IMR-90 (cell line): ENCODE results near the gene MMP27. TPM values are rescaled to one million over a fixed set of nuclear protein-coding genes. Genes with fewer than 3 reads are reported as not detected.

Source experiments
- ATAC-seq: fragments of 200-7000 bp; cut with Tn5 transposase; 2 replicates; pipeline ENCODE4 v1.9.1; 2020; ENCODE audit warnings: low read depth, mild to moderate bottlenecking, moderate library complexity
- BruUV-seq: library from RNA; stranded (reverse); fragments of 400-500 nt; replicated peaks from 2 replicates; lab custom pipeline; 2021; lab: Mats Ljungman, UMichigan
- CTCF ChIA-PET: fragments of 300-600 bp; formaldehyde crosslinking; extraction: SDS; loops from one replicate; lab custom pipeline; 2021; ENCODE audit warnings: antibody characterized with exemption; lab: Yijun Ruan, JAX
- POLR2A ChIA-PET: fragments of 300-600 bp; sonication (Branson Sonifier 250); formaldehyde crosslinking; loops from one replicate; lab custom pipeline; 2022; ENCODE audit warnings: antibody characterized with exemption; ENCODE audit not compliant: unreplicated experiment; lab: Charles Lee
- DNase-seq: peaks from one replicate; pipeline ENCODE4 v3.0.0; 2013
- H2AFZ ChIP-seq: replicated peaks from 2 replicates; pipeline ENCODE3; 2013; ENCODE audit warnings: low read length, mild to moderate bottlenecking; ENCODE audit not compliant: poor library complexity
- H2AK5ac ChIP-seq: 2 replicates; pipeline ENCODE4 v1.6.1; 2013; ENCODE audit warnings: low read depth, low read length, inconsistent platforms
- H2AK9ac ChIP-seq: replicated peaks from 2 replicates; pipeline ENCODE3; 2013; ENCODE audit warnings: mild to moderate bottlenecking, low read depth, low read length, moderate library complexity; ENCODE audit not compliant: poor library complexity
- H2BK120ac ChIP-seq: 2 replicates; pipeline ENCODE4 v1.6.1; 2013; ENCODE audit warnings: low read depth, low read length, inconsistent platforms
- H2BK15ac ChIP-seq: 3 replicates; pipeline ENCODE4 v1.6.1; 2013; ENCODE audit warnings: low read depth, low read length, inconsistent platforms
- H2BK20ac ChIP-seq: 2 replicates; pipeline ENCODE4 v1.6.1; 2013; ENCODE audit warnings: low read depth, mild to moderate bottlenecking, inconsistent platforms, low read length, moderate library complexity
- H2BK5ac ChIP-seq: 2 replicates; pipeline ENCODE4 v1.6.1; 2013; ENCODE audit warnings: mild to moderate bottlenecking, low read depth, low read length, inconsistent platforms; ENCODE audit not compliant: poor library complexity, severe bottlenecking
- H3K14ac ChIP-seq: replicated peaks from 2 replicates; pipeline ENCODE4 v1.6.1; 2013; ENCODE audit warnings: low read depth, low read length, inconsistent platforms
- H3K18ac ChIP-seq: 2 replicates; pipeline ENCODE4 v1.6.1; 2013; ENCODE audit warnings: low read depth, low read length, control low read depth
- H3K23ac ChIP-seq: 2 replicates; pipeline ENCODE4 v1.6.1; 2013; ENCODE audit warnings: low read depth, low read length, inconsistent platforms
- H3K27ac ChIP-seq: 2 replicates; pipeline ENCODE4 v1.5.1; 2013; ENCODE audit warnings: mild to moderate bottlenecking, control low read depth, low read length; ENCODE audit not compliant: insufficient read depth
- H3K27me3 ChIP-seq: 2 replicates; pipeline ENCODE4 v1.6.1; 2013; ENCODE audit warnings: low read length; ENCODE audit not compliant: control insufficient read depth, insufficient read depth
- H3K36me3 ChIP-seq: 2 replicates; pipeline ENCODE4 v1.6.1; 2013; ENCODE audit warnings: low read length, mixed read lengths; ENCODE audit not compliant: control insufficient read depth, insufficient read depth
- H3K4ac ChIP-seq: 2 replicates; pipeline ENCODE4 v1.6.1; 2013; ENCODE audit warnings: low read depth, low read length, inconsistent platforms
- H3K4me1 ChIP-seq: 2 replicates; pipeline ENCODE4 v1.6.1; 2013; ENCODE audit warnings: low read length, mixed read lengths; ENCODE audit not compliant: control insufficient read depth, insufficient read depth
- H3K4me2 ChIP-seq: 2 replicates; pipeline ENCODE4 v1.6.1; 2013; ENCODE audit warnings: low read depth, mild to moderate bottlenecking, control low read depth, low read length, moderate library complexity
- H3K4me3 ChIP-seq: 2 replicates; pipeline ENCODE4 v1.5.1; 2013; ENCODE audit warnings: low read depth, mild to moderate bottlenecking, control low read depth, low read length, moderate library complexity; ENCODE audit not compliant: insufficient read depth
- H3K56ac ChIP-seq: 2 replicates; pipeline ENCODE4 v1.6.1; 2013; ENCODE audit warnings: low read length, inconsistent platforms; ENCODE audit not compliant: insufficient read depth; ENCODE audit errors: extremely low read depth
- H3K79me1 ChIP-seq, 2 experiments: 2 replicates each; pipeline ENCODE4 v1.6.1; 2013; ENCODE audit warnings: low read length in 2 of 2, inconsistent platforms in 1 of 2, low read depth in 1 of 2
- H3K9ac ChIP-seq: 2 replicates; pipeline ENCODE4 v1.6.1; 2013; ENCODE audit warnings: low read depth, low read length, control low read depth
- H3K9me1 ChIP-seq: 2 replicates; pipeline ENCODE4 v1.6.1; 2013; ENCODE audit warnings: low read length, inconsistent platforms; ENCODE audit not compliant: insufficient read depth
- H3K9me3 ChIP-seq: 2 replicates; pipeline ENCODE4 v1.6.1; 2013; ENCODE audit warnings: low read length; ENCODE audit not compliant: control insufficient read depth, insufficient read depth
- H4K20me1 ChIP-seq: 2 replicates; pipeline ENCODE4 v1.6.1; 2013; ENCODE audit warnings: low read length, inconsistent platforms; ENCODE audit not compliant: insufficient read depth
- H4K5ac ChIP-seq: 2 replicates; pipeline ENCODE4 v1.6.1; 2013; ENCODE audit warnings: mild to moderate bottlenecking, low read depth, low read length, control low read depth
- H4K8ac ChIP-seq, 2 experiments: 2 replicates each; pipeline ENCODE4 v1.6.1; 2013; ENCODE audit warnings: low read depth in 2 of 2, low read length in 2 of 2, control low read depth in 1 of 2, inconsistent platforms in 1 of 2
- H4K91ac ChIP-seq: 2 replicates; pipeline ENCODE4 v1.6.1; 2013; ENCODE audit warnings: low read depth, low read length, inconsistent platforms; ENCODE audit not compliant: insufficient read depth
- BHLHE40 ChIP-seq: fragments of 150-350 bp; IDR thresholded peaks from 2 replicates; pipeline ENCODE4 v1.6.1; 2016; ENCODE audit warnings: mild to moderate bottlenecking, low read depth, low read length
- CEBPB ChIP-seq: IDR thresholded peaks from 2 replicates; pipeline ENCODE4 v1.6.1; 2012; ENCODE audit warnings: low read depth, low read length, improper control_type of control experiment
- FOS ChIP-seq: fragments of 150-350 bp; IDR thresholded peaks from 2 replicates; pipeline ENCODE4 v1.6.1; 2016; ENCODE audit warnings: low read depth, low read length
- MAZ ChIP-seq: IDR thresholded peaks from 2 replicates; pipeline ENCODE4 v1.6.1; 2012; ENCODE audit warnings: low read depth, mild to moderate bottlenecking, low read length, improper control_type of control experiment, moderate library complexity, borderline replicate concordance
- NFE2L2 ChIP-seq: fragments of 150-350 bp; IDR thresholded peaks from 2 replicates; pipeline ENCODE4 v1.6.1; 2016; ENCODE audit warnings: low read depth, mild to moderate bottlenecking, low read length
- POLR2A ChIP-seq: IDR thresholded peaks from 2 replicates; pipeline ENCODE4 v1.6.1; 2012; ENCODE audit warnings: mild to moderate bottlenecking, low read depth, low read length
- RFX5 ChIP-seq: IDR thresholded peaks from 2 replicates; pipeline ENCODE4 v1.8.0; 2012; ENCODE audit warnings: low read depth, mild to moderate bottlenecking, low read length, moderate library complexity
- WGBS, 2 experiments: methylation state at CpG; one replicate each; pipeline versions ENCODE4 v1.1.5 to v1.1.7; 2013; ENCODE audit warnings: missing lambda C conversion rate in 2 of 2; ENCODE audit not compliant: insufficient read length in 1 of 2; ENCODE audit errors: extremely low coverage in 2 of 2; 5-methylcytosine and 5-hydroxymethylcytosine counted together
- dilution Hi-C: fragments of 300-500 bp; cut with HindIII; formaldehyde crosslinking; loops from one replicate; pipeline ENCODE4 v1.14.3; 2018; ENCODE audit warnings: low sequenced_read_pairs; ENCODE audit not compliant: unreplicated experiment
- in situ Hi-C: fragments of 300-500 bp; cut with MboI; formaldehyde crosslinking; loops from 3 replicates; pipeline ENCODE4 v1.14.3; 2019; ENCODE audit warnings: low sequenced_read_pairs, inconsistent platforms, mixed read lengths
- intact Hi-C: fragments of 100-400 bp; cut with micrococcal nuclease; formaldehyde crosslinking; loops from 2 replicates; pipeline ENCODE4 v1.10.0; 2022
- polyA plus RNA-seq, 3 experiments: library from polyadenylated mRNA; depleted of rRNA; stranded (reverse); fragments of >200 nt; gene quantifications; 2 replicates each; pipeline ENCODE4 v1.2.3, GENCODE V29; 2012; ENCODE audit warnings: low replicate concordance in 1 of 3
- total RNA-seq: library from RNA; depleted of rRNA; stranded (reverse); fragments of >200 nt; gene quantifications from 2 replicates; pipeline ENCODE4 v1.2.3, GENCODE V29; 2012
- TF ChIP-seq, protein P1 (sequence below): fragments of 150-350 bp; IDR thresholded peaks from 2 replicates; pipeline ENCODE4 v1.6.1; 2016; ENCODE audit warnings: low read depth, mild to moderate bottlenecking, low read length, moderate library complexity, borderline replicate concordance

MMP27 gene
- total and polyA plus RNA-seq, 2 of the 4 experiments (the other 2 are of a cell fraction), result not detected

DNA sequence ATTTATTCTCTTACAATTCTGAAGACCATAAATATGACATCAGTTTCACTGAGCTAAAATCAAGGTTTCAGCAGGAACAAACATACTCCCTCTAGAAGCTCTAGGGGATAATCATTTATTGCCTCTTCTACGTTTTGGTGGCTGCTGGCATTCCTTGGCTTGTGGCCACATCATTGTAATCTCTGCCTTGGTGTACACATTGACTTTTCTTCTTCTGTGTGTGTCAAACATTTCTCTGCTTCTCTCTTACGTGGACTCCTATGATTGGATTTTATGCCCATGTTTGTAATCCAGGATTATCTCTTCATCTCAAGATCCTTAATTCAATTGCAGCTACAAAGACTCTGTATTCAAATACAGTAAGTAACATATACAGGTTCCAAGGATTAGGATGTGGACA lies 50.0 kb downstream of the MMP27 start:
- dilution Hi-C loops (no loop called here), in situ Hi-C loops (no loop called here), intact Hi-C loops (no loop called here)
- H4K8ac ChIP-seq, result no peak overlapping the region
- H3K27me3 ChIP-seq, result peaks cover 11% of the 10 kb centered on the region
- DNase-seq (no peak), ATAC-seq (no peak)
- no peak overlapping the region for H2BK15ac ChIP-seq
- H3K14ac ChIP-seq, result no peak overlapping the region
- no peaks in the 10 kb centered on the region; the same call in 1 of the 2 replicates for H3K9me3 ChIP-seq
- no peak overlapping the region for H4K5ac ChIP-seq
- no peaks in the 10 kb centered on the region for H4K20me1 ChIP-seq
- 0 out of 2 replicates have a peak, but pooled peaks cover 4% of the 10 kb centered on the region for H3K9me1 ChIP-seq
- H3K23ac ChIP-seq, result no peak overlapping the region
- H3K4me2 ChIP-seq, result no peak overlapping the region
- no peak overlapping the region for H2BK5ac ChIP-seq
- no peak overlapping the region for H3K4ac ChIP-seq
- H3K27ac ChIP-seq, result no peak overlapping the region
- H3K79me1 ChIP-seq, result no peaks in the 10 kb centered on the region
- no CpG with 5 or more reads among the region's 2 CpGs for WGBS, 2 experiments
- H2AK9ac ChIP-seq, result no peak overlapping the region
- ChIA-PET POLR2A (no interaction called here), CTCF (no interaction called here)
- BruUV-seq, result no TSS peak
- H3K56ac ChIP-seq, result no peak overlapping the region
- no peak for TF ChIP-seq MAZ
- TF ChIP-seq BHLHE40, result no peak
- no peak for TF ChIP-seq NFE2L2
- TF ChIP-seq, protein P1, sequence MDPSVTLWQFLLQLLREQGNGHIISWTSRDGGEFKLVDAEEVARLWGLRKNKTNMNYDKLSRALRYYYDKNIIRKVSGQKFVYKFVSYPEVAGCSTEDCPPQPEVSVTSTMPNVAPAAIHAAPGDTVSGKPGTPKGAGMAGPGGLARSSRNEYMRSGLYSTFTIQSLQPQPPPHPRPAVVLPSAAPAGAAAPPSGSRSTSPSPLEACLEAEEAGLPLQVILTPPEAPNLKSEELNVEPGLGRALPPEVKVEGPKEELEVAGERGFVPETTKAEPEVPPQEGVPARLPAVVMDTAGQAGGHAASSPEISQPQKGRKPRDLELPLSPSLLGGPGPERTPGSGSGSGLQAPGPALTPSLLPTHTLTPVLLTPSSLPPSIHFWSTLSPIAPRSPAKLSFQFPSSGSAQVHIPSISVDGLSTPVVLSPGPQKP, result no peak
- no peak for TF ChIP-seq POLR2A
- TF ChIP-seq FOS, result no peak
- TF ChIP-seq RFX5, result no peak
- TF ChIP-seq CEBPB, result no peak
- no peak overlapping the region for H2AFZ ChIP-seq
- no peak overlapping the region for H3K18ac ChIP-seq
- no peaks in the 10 kb centered on the region for H3K36me3 ChIP-seq
- no peak overlapping the region for H2BK20ac ChIP-seq
- no peak overlapping the region for H3K4me3 ChIP-seq
- H2BK120ac ChIP-seq, result no peak overlapping the region
- no peak overlapping the region for H4K91ac ChIP-seq
- no peak overlapping the region for H3K9ac ChIP-seq
- no peak overlapping the region for H2AK5ac ChIP-seq
- no peaks in the 10 kb centered on the region for H3K4me1 ChIP-seq
